Gastrocnemius medialis (tissue), 4 donors: ENCODE results near the gene CEBPZ. TPM values are rescaled to one million over a fixed set of nuclear protein-coding genes. Genes with fewer than 3 reads are reported as not detected.

Source experiments
- ATAC-seq, 2 donors: fragments of 150-250 bp; one replicate each; pipeline ENCODE4 v1.9.1; 2016
- DNase-seq, 2 donors: peaks; one replicate each; pipeline ENCODE4 v3.0.0-alpha.2; 2019
- H3K27ac ChIP-seq, 4 donors: fragments of 200-600 bp; sonication (generic); 1 replicate in 1 of 4; 2 replicates in 3 of 4; pipeline ENCODE4 v1.5.1; 2016 to 2018; ENCODE audit warnings: mild to moderate bottlenecking in 2 of 4, moderate library complexity in 1 of 4
- H3K27me3 ChIP-seq, 3 donors: fragments of 200-600 bp; sonication (generic) in 2 of 3; 1 replicate in 1 of 3; 2 replicates in 2 of 3; pipeline versions ENCODE4 v1.5.1 to v1.6.0; 2016 to 2019; ENCODE audit warnings: mild to moderate bottlenecking in 1 of 3, moderate library complexity in 1 of 3
- H3K36me3 ChIP-seq, 2 donors: fragments of 200-600 bp; sonication (generic) in 1 of 2; one replicate each; pipeline ENCODE4 v1.5.1; 2017 to 2018
- H3K4me1 ChIP-seq, 2 donors: fragments of 200-600 bp; sonication (generic) in 1 of 2; one replicate each; pipeline ENCODE4 v1.5.1; 2016 to 2017; ENCODE audit warnings: mild to moderate bottlenecking in 2 of 2
- H3K4me3 ChIP-seq, 4 donors: fragments of 200-600 bp; sonication (generic) in 3 of 4; 1 replicate in 1 of 4; 2 replicates in 3 of 4; pipeline ENCODE4 v1.5.1; 2016 to 2019; ENCODE audit warnings: mild to moderate bottlenecking in 2 of 4
- H3K9me3 ChIP-seq, 3 donors: fragments of 200-600 bp; sonication (generic) in 2 of 3; 1 replicate in 1 of 3; 2 replicates in 2 of 3; pipeline ENCODE4 v1.5.1; 2016 to 2019
- CTCF ChIP-seq, 5 experiments: fragments of 450-650 bp in 3 of 5; fragments of 200-600 bp in 2 of 5; sonication (generic) in 2 of 5; IDR thresholded peaks in 4 of 5; conservative IDR thresholded peaks in 1 of 5; 1 replicate in 4 of 5; 2 replicates in 1 of 5; pipeline ENCODE4 v1.5.1; 2016 to 2019; ENCODE audit warnings: antibody characterized with exemption in 5 of 5, mild to moderate bottlenecking in 3 of 5, moderate library complexity in 3 of 5
- POLR2A ChIP-seq, 2 donors: fragments of 450-650 bp; IDR thresholded peaks; one replicate each; pipeline ENCODE4 v1.6.1; 2017; ENCODE audit warnings: antibody characterized with exemption in 2 of 2, mild to moderate bottlenecking in 2 of 2, moderate library complexity in 2 of 2
- in situ Hi-C, 4 donors: fragments of 200-750 bp; cut with MboI; loops; one replicate each; pipeline versions ENCODE4 v1.15.0 to v1.8.0; 2017; ENCODE audit warnings: low sequenced_read_pairs in 4 of 4
- intact Hi-C: fragments of 100-400 bp; cut with DNase I; formaldehyde crosslinking; loops from one replicate; pipeline ENCODE4 v1.15.1; 2023; ENCODE audit warnings: low total_unique reads
- total RNA-seq, 4 donors: library from RNA; depleted of rRNA; stranded (reverse); fragments of >200 nt; gene quantifications; one replicate each; pipeline versions ENCODE4 v1.1.0 to v1.2.3, GENCODE V29; 2016

Gene CEBPZ
- total RNA-seq, 4 donors from 2014 or later: 43.2 to 75.0 (median 51.9) TPM

GRCh38 chr2:37250869-37251740 is 19.7 kb upstream of the CEBPZ start:
- Histone ChIP-seq H3K4me1 (no peaks in the 10 kb centered on the region), H3K9me3 (no peaks in the 10 kb centered on the region), H3K4me3 (no peak overlapping the region), H3K27ac (peak overlapping the region; percentile 28 to 42 (median 35)), H3K36me3 (peaks cover 0 to 71% of the 10 kb centered on the region in 2 donors), H3K27me3 (no peaks in the 10 kb centered on the region)
- no peak for DNase-seq
- intact Hi-C loops (no loop called here), in situ Hi-C loops (no loop called here)
- peak in 1 of 2 donors; percentile 77 for ATAC-seq
- TF ChIP-seq POLR2A (IDR thresholded peaks at IDR 0.05) (no peak), CTCF (IDR thresholded peaks at IDR 0.05 in 4 of 5, conservative IDR thresholded peaks at IDR 0.05 in 1 of 5) (no peak)

GRCh38 chr2:37246205-37246604 is 14.8 kb upstream of the CEBPZ start:
- H3K27ac ChIP-seq: no peak overlapping the region
- ATAC-seq (no peak), DNase-seq (no peak)
- in situ Hi-C loops: no loop called here
- no peaks in the 10 kb centered on the region for H3K27me3 ChIP-seq
- intact Hi-C loops: no loop called here
- no peaks in the 10 kb centered on the region for H3K9me3 ChIP-seq
- H3K4me3 ChIP-seq: no peak overlapping the region
- no peaks in the 10 kb centered on the region for H3K4me1 ChIP-seq
- no peak for TF ChIP-seq CTCF (IDR thresholded peaks at IDR 0.05 in 4 of 5, conservative IDR thresholded peaks at IDR 0.05 in 1 of 5)
- no peak for TF ChIP-seq POLR2A (IDR thresholded peaks at IDR 0.05)
- H3K36me3 ChIP-seq: peaks cover 0 to 76% of the 10 kb centered on the region in 2 donors

GRCh38 chr2:37244755-37245154 is 13.4 kb upstream of the CEBPZ start:
- Histone ChIP-seq H3K4me3 (no peak overlapping the region), H3K4me1 (no peaks in the 10 kb centered on the region), H3K27ac (peak overlapping the region in 3 of 4 donors; percentile 12 to 49 (median 45)), H3K27me3 (no peaks in the 10 kb centered on the region), H3K36me3 (peaks cover 0 to 75% of the 10 kb centered on the region in 2 donors), H3K9me3 (no peaks in the 10 kb centered on the region)
- in situ Hi-C loops (no loop called here), intact Hi-C loops (no loop called here)
- no peak for TF ChIP-seq POLR2A (IDR thresholded peaks at IDR 0.05)
- TF ChIP-seq CTCF (IDR thresholded peaks at IDR 0.05 in 4 of 5, conservative IDR thresholded peaks at IDR 0.05 in 1 of 5): no peak
- ATAC-seq (no peak), DNase-seq (no peak)

- Histone ChIP-seq H3K27me3 (no peaks in the 10 kb centered on the region), H3K36me3 (peaks cover 0 to 78% of the 10 kb centered on the region in 2 donors), H3K27ac (peak overlapping the region; percentile 15 to 61 (median 47)), H3K4me3 (no peak overlapping the region), H3K9me3 (no peaks in the 10 kb centered on the region), H3K4me1 (no peaks in the 10 kb centered on the region)
- TF ChIP-seq CTCF (IDR thresholded peaks at IDR 0.05 in 4 of 5, conservative IDR thresholded peaks at IDR 0.05 in 1 of 5): no peak
- TF ChIP-seq POLR2A (IDR thresholded peaks at IDR 0.05): no peak
- in situ Hi-C loops: no loop called here
- ATAC-seq (peak; percentile 33 to 49), DNase-seq (no peak)
- intact Hi-C loops: no loop called here
These were observed 12.6 kb upstream of the CEBPZ start for GRCh38 chr2:37244017-37244416.
